HPDE6-E6E7 (cell line): Measurements from ENCODE around the gene BTN1A1.
"Not testable (repeated sequence)": the region's sequence is repeated elsewhere in the genome, so short reads cannot be mapped to it uniquely, and the experiment has no call there.

Source experiments
- DNase-seq: peaks from one replicate; pipeline ENCODE4 v3.0.0; 2011; ENCODE audit warnings: missing footprints; ENCODE audit errors: extremely low spot score

BTN1A1 gene

DNA sequence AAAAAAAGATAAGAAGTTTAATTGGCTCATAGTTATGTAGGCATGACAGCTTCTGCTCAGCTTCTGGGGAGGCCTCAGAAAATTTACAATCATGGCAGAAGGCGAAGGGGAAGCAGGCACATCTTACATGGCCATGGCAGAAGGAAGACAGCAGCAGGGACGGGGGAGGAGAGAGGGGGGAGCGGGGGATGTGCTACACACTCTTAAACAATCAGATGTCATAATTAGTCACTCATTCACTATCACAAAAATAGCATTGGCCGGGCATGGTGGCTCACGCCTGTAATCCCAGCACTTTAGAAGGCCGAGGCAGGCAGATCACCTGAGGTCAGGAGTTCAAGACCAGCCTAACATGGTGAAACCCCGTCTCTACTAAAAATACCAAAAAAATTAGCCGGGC lies 10.9 kb downstream of the BTN1A1 start:
- DNase-seq: not testable (repeated sequence)

DNA sequence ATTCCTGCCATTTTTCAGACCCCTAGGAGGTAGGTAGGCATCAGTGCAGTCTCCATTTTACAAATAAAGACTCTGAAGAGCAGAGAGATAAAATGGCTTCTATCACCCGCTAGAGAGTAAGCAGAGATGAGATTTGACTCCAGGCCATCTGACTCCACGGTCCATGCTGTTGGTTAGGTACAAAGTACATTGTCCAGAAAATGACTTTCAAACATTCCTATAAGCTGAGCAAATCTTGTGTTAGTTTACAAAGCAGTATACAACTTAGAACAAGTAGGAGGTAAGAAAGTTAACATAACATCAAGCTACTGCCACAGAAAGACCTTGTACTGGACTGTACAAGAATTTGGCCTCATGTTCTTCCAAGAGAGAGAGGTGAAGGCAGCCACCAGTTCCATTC lies 14.9 kb downstream of the BTN1A1 start:
- no peak for DNase-seq

DNA sequence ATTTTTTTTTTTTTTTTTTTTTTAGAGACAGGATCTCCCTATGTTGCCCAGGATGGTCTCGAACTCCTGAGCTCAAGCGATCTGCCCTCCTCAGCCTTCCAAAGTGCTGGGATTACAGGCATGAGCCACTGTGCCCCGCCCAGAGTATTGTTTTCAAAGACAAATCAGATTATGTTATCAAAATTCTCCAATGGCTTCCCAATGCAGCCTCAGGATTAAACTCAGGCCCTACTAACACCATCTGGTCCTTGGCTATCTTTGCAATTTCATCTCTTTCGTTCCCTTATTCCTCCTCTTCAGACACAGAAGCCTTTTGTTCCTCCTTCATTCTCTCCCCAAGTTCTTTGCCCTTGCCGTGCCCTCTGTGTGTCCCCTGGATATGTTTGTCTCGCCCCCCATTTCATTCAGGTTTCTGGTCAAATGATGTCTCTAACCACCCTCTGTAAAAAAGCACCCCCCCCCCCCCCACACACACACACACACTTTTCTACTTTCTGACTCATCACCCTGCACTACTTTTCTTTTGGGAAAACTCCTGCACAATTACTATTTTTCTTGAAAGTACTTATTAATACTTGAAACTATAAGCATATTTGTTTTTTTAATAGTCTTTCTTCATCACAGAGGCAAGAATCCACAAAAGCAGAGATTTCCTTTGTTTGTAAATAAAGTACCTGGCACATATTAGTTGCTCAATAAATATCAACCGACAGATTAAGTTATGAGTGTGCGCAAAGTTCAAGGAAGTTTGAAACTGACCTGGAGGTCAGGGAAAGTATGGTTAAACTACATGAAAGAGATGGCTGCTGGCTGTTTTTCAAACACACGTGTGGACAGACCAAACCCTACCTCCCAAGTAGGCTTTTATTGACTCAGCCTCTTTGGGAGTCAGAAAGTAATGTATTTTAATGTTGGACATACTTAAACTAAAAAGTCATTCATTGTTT lies 16.7 kb downstream of the BTN1A1 start:
- DNase-seq: no peak

DNA sequence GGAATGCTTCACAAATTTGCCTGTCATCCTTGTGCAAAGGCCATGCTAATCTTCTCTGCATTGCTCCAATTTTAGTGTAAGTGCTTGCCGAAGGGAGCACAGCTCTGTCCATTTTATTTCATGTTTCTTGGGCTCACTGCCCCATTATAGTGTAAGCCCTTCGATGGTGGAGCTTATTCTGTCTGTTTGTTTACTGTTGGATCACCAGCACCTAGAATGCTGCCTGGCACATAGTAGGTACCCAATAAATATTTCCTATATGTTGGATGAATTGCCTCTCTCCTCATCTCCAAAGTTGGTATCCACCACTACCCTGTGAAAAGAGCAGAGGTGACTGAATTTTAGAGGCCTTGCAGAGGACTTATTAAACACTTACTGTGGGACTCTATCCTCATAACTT lies 19.3 kb downstream of the BTN1A1 start:
- no peak for DNase-seq

DNA sequence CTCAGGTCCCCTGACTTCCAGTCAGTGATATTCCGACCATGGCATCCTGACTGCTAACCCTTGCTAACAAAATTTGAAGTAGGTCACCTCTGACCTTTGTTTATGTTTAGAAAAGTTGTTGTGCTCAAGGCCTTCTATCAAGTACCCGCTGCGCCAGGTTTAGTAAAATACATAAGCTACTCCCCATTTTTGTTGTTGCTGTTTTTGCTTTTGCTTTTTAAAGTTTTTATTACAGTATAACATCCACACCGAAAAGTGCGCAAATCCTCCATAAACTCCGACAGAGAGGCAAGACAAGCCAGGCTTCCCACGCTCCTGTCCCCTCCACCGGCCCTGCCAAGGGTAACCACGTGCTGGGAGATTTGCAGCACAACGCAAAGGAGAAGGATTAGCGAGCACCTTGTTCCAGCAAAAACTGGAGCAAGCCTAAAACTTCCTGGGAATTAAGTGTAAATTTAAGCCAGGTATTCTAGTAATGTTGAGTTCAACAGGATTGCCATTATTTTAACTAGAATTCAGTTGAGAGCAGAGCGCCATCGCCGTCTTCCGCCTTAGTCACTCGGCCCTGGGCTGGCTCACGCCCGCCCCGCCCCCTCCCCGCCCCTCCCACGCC lies 20.2 kb downstream of the BTN1A1 start:
- no peak for DNase-seq

DNA sequence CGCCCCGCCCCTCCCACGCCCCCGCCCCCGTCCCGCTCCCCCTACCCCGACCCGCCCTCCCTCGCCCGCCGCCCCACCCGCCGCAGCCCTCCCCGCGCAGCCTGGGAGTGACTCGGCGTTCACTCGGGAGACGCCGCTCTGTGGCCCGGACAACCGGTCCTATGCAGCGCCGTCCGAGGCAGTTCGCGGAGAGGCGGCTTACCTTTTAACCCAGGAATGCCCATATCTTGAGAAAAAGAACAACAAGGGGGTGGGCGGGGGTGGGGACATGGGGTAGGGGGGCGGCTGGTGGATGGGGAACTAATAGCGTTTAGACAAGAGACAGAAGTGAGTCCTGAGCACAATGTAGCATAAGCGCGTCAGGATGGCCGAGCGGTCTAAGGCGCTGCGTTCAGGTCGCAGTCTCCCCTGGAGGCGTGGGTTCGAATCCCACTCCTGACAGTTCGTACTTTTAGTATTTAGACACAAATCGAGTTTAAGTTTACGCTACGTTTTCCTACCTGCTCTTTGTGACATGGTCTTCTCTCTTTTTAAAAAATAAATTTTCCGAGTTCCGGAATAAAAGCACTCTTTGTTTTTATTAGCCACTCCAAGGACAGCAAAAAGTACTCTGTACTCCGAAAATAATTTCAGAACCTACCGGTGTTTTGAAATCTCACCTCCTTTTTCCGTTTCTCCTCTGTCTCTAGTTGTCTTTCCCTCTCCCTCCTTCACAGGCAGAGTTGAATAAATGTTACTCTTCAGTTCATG lies 20.9 kb downstream of the BTN1A1 start:
- DNase-seq: peak; percentile 79

DNA sequence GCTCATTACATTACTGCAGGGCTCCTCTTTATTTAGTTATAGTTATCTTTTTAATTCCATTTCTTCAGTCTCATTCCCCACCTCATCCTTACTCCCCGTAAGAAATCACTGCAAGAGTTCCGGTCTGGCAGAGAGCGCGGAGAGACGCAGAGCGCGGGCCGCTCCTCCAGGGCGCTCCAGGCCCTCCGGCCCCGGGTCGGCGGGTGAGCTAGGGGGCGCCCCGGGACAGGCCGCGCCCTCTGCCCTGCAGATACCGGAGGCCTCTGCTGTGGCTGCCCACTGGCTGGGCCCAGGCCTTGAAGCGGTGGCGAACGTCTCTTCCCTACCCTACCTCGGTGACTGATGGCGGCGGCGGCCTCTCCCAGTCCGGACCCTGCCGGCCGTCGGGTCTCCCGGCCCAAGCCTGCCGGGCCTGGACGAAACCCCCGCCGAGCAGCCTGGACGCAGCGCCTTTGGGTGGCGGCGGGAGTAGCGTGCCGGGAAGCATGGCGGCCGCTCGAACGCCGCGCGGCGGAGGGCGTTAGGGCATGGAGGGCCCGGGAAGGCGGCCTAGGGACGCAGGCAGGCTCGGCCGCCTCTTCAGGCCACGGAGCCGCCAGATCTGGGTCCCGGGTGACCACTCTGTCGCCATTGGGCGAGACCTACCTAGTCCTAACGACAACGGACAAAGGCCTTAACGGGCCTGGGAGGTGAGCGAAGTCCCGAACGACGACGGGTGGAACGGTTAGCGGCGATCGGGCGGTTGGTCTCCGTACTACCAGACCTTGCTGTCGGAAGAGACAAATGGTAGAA lies 21.7 kb downstream of the BTN1A1 start:
- no peak for DNase-seq

DNA sequence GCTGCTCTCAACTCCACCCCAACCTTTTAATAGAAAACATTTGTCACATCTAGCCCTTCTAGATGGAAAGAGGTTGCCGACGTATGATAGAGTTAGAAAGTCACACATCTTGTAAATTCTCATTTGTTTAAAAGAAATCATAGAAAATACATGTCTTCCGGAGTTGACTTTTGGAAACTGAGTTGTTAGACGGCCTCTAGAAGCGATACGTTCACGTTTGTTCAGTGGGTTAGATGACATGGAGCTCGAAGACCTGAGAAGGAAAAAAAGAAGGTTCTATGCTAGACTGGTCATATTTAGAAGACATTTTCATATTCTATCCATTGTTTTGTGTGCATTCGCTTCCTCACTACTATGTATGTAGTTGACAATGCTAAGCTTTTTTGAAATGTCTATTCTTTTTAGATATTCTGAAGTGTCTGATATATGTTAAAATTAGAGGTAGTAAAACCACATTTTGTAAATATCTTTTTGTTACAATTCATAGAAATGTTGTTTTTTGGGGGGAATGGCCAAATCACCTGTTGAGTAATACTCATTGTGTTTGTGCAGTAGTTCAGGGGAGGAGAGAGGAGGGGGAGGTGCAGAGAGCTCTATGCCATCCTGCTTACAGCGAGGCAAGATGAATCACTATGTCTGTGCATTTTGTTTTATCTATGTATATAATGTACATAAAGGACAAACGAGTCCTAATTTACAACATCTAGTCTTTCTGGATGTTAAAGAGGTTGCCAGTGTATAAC lies 22.6 kb downstream of the BTN1A1 start:
- DNase-seq: not testable (repeated sequence)

DNA sequence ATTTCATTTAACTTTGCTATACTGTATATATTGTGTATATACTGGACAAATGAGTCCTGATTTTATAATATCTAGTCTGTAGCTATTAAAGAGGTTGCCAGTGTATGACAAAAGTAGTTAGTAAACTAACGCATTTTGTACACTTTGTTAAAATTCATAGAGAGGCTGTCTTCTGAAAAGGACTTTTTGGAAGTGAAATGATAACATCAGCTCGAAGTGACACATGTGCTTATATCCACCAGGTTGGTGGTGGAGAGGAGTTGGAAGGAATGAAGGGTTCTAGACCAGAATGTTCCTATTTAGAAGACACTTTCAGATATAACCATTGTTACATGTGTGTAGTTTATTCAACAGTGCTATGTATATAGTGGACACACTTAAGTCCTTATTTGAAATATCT lies 24.2 kb downstream of the BTN1A1 start:
- DNase-seq: not testable (repeated sequence)

DNA sequence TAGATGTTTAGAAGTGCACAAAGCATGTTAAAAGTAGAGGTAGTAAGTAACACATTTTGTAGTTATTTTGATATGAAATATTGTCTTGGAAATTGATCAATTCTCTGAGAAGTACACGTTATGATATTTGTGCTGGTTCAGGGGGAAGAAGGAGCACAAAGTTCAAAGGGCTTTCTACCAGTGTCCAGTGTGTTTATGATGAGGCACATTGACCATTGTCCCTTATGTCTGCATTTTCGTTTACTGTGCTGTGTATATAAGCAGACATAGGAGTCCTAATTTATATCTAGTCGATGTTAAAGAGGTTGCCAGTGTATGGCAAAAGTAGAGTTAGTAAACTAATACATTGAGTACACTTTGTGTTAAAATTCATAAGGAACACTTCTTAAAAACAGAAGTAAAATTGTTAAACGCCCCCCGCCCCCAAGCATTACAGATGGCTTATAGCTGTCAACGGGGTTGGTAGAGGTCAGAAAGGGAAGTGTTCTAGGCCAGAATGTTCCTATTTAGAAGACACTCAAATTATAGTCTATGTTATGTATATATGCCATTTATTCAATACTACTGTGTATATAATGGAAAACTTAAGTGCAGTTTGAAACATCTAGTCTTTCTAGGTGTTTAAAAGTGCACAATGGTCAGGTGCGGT lies 24.7 kb downstream of the BTN1A1 start:
- DNase-seq: no peak

DNA sequence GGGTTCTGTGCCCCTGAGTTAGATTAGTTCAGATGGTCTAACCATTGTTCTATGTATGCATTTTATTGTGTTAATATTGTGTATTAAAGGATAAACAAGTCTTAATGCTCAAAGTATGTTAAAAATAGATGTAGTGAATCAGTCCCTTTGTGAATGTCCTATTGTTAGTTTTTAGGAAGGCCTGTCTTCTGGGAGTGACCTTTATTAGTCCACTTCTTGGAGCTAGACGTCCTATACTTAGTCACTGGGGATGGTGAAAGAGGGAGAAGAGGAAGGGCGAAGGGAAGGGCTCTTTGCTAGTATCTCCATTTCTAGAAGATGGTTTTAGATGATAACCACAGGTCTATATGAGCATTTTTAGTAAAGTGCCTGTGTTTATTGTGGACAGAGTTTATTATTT lies 25.7 kb downstream of the BTN1A1 start:
- no peak for DNase-seq

DNA sequence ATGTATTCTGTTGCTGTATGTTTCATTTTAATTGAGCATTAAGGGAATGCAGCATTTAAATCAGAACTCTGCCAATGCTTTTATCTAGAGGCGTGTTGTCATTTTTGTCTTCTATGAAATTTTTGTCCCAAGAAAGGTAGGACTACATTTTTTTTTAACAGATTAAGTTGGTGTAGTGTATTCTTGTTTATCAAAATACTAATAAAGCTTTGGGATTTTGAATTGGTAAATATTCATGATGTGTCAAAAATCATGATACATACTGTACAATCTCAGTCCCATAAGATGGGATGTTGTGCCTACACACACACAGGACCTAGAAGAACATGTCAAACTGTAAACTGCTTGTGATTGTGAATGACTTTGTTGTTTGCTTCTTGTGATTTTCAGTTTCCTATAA lies 26.8 kb downstream of the BTN1A1 start:
- no peak for DNase-seq

DNA sequence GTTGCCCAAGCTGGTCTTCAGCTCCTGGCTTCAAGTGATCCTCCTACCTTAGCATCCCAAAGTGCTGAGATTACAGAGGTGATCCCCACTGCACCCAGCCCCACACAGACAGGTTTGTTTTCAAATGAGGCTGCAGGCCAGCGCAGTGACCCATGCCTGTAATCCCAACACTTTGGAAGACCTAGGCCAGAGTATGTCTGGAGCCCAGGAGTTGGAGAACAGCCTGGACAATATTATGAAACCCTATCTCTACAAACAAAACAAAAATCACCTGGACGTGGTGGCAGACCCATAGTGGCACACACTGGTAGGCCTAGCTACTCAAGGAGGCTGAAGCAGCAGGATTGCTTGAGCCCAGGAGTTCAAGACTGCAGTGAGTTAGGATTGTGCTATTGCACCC lies 30.1 kb downstream of the BTN1A1 start:
- no peak for DNase-seq

DNA sequence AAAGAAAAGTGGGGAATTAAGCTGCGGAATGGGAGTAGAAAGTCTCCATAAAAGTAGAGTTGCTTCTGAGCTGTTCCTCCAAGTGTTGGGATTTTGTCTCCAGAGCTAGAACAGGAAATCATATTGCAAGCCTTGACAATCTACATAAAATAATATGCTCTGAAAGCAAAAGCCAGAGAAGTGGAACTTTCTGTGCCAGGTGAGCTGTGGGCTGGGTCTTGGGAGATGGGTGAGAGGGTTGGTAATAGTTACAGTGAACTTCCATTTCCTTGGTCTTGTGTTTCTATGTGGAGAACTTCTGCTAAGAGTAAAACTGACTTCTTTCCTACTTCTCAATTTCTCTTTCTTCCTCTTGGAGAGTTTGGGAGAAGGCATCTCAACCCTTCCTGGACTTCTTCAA lies 31.8 kb downstream of the BTN1A1 start:
- DNase-seq: no peak

DNA sequence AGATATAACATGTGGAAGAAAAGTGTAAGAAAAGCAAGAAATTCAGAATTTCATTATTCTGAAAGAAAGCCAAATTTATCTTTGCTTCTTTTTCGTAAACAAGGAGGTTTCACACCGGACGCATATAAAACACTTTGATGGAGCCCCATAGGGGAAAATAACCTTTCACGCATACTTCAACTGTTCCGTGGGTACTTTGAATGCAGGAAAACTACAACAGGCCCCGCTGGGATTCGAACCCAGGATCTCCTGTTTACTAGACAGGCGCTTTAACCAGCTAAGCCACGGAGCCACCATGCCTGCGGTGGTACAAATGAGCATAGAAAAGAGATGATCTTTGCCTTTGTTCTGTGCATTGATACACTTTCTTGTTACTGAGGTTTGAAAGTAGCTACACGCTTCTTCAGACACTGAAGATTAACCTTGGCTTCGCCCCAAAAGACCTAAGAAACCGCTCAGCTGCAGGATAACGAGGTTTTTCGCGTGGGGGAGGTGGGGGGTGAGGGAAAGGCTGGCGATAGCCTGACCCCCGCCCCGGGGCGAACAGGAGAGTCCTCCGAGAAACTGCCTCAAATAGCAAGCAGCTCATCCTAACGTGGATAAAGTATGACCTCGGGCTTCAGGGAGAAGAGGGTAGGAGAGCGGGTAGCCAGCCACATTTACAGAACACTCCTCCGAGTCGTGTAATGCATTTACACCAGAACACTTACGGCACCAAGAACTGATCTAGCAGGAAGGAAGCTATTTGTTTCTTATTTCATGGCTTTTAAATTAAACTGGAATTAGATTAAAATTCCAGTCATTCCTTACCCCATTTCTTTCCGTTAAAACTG lies 32.8 kb downstream of the BTN1A1 start:
- peak; percentile 57 for DNase-seq

DNA sequence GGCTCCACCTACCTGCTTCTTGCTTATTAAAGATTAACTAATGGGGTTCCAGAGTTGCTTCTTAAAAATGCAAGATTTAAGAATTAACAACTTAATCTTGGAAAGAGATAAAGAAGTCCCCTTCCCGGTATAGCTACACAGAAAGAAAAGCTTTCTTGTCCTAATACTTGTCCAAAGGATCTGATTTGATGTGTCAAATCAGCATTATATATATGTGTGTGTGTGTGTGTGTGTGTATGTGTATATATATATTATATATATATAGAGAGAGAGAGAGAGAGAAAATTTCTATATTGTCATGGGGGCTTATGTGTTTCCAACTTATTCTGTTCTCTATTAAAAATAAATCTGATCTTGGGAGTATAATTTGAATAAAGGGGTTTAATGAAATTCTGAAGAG lies 33.4 kb downstream of the BTN1A1 start:
- no peak for DNase-seq

DNA sequence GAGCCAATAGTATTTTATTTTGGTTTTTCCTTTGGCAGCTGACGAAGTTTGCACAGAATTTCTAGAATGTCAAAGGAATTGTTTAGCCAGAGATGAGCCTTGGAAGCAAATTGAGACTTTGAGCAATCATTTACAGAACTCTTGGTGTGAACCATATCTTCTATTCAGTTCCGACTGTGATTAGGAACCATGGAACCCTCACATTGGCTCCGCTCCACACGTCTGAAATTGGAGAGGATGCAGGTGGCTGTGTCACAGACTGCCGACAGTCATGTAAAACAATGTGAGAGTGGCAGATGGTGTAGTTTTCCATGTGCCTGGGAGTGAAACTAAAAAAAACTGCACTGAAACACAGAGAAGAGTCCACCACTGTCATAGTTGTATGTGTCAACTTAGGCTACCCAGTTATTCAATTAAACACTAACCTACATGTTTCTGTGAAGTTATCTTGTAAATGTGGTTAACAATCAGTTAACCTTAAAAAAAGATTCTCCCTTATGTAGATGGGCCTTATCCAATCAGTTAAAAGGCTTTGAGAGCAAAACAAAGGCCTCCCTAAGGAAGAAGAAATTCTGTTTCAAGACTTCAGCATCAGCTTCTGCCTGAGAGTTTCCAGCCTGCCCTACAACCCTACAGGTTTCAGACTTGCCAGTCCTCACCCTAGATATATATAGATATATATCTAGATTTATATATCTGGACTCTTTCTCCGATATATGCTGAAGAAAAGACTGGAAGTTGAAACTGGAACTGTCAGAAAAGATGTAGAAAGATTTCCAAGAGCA lies 34.8 kb downstream of the BTN1A1 start:
- DNase-seq: no peak

DNA sequence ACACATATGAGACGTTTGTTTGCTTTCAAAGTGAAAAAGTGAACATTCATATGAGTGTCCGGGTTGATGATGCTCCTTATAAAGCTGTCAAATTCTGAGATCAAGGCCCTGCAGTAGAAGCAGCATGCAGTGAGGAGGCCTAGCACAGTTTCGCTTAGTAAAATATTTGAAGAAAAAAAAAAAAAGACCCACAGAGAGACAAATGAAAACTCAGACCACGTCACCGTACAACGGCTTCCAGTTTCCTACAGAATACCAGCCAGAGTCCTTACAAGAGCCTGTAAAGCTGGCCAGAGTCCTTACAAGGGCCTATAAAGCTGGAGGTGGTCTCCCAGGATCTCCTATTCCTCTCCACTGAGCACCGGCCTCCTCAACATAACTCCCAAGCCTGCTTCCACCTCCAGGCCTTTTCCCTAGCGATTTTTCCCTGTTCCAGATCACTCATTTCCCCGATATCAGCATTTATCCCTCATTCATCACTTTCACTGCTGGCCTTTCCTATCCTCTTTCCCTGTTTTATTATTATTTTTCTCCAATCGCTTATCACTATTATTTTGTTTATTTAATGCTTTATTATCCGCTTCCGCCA lies 36.6 kb downstream of the BTN1A1 start:
- DNase-seq: no peak
